ENCODE measurements around the gene MRPL28.

Gene MRPL28

DNA sequence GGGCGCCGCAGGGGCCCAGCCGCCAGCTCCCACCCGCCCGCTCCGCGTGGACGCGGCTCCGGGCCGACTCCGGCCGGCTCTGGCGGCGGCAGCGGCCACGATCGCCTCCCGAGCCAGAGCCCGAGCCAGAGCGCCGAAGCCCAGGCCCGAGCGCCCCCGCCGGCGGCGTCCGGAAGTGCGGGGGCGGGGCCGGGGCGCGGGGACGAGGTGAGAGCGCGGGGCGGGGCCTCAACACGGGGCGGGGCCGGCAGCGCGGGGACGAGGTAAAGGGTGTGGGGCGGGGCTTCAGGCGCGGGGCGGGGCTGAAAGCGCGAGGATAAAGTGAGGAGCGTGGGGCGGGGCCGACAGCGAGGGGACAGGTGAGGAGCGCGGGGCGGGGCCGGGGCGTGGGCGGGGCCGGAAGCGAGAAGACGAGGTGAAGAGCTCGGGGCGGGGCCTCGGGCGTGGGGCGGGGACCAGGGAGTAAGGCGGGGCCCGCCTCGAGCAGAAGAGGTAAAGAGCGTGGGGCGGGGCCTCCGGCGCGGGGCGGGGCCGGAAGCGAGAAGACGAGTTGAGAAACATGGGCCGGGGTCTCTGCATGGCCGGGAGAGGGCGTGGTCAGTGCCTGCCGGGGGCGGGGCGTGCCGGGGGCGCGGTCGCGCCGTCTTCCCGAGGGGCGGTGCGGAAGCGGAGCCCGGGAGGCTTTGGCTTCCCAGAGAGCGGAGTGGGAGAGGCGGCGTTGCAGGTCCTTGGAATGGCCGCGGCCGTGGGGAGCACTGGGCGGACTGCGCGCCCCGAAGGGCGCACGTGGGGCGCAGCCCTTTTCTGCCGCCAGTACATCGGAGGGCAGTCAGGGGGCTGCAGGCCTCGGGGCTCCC lies 17.6 kb downstream of the MRPL28 start, which contains the start of gene AXIN1:
Gene AXIN1 (minus strand): TSS at position 177 of the 857 bp plus-strand sequence. CDS start 5,698 bp downstream, outside the sequence.
- Histone ChIP-seq H4K20me1 (ENCODE audit: control insufficient read depth, insufficient read depth, low read depth, low read length) (peaks cover 5% of the 10 kb centered on the region), H3F3A (ENCODE audit: control insufficient read depth, insufficient read depth) (no peaks in the 10 kb centered on the region), H3K79me2 (ENCODE audit: control insufficient read depth, low read length) (peaks cover 41% of the 10 kb centered on the region), H3K9me3 (ENCODE audit: control insufficient read depth, insufficient read depth, low read length) (no peaks in the 10 kb centered on the region), H3K4me1 (ENCODE audit: control insufficient read depth, low read length) (peaks cover 35% of the 10 kb centered on the region), H3K27me3 (ENCODE audit: control insufficient read depth, low read length) (no peaks in the 10 kb centered on the region), H3K4me3 (ENCODE audit: low read length) (peak within 1 kb of the TSS; percentile 73), H3K27ac (ENCODE audit: low read depth, low read length) (no peak within 1 kb of the TSS), H3K9me2 (replicated peaks; ENCODE audit: control insufficient read depth, low read length) (no peaks in the 10 kb centered on the region), H3K36me3 (ENCODE audit: control insufficient read depth, low read length) (peaks cover 9% of the 10 kb centered on the region), H3K4me2 (ENCODE audit: low read length) (peak within 1 kb of the TSS; percentile 66)
- TF ChIP-seq, protein P1, sequence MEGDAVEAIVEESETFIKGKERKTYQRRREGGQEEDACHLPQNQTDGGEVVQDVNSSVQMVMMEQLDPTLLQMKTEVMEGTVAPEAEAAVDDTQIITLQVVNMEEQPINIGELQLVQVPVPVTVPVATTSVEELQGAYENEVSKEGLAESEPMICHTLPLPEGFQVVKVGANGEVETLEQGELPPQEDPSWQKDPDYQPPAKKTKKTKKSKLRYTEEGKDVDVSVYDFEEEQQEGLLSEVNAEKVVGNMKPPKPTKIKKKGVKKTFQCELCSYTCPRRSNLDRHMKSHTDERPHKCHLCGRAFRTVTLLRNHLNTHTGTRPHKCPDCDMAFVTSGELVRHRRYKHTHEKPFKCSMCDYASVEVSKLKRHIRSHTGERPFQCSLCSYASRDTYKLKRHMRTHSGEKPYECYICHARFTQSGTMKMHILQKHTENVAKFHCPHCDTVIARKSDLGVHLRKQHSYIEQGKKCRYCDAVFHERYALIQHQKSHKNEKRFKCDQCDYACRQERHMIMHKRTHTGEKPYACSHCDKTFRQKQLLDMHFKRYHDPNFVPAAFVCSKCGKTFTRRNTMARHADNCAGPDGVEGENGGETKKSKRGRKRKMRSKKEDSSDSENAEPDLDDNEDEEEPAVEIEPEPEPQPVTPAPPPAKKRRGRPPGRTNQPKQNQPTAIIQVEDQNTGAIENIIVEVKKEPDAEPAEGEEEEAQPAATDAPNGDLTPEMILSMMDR (IDR thresholded peaks at IDR 0.05; ENCODE audit: low read depth, low read length, poor library complexity, severe bottlenecking) = peak; percentile 28
- TF ChIP-seq EZH2phosphoT487 (IDR thresholded peaks at IDR 0.05; ENCODE audit: borderline replicate concordance, low read length) = no peak

DNA sequence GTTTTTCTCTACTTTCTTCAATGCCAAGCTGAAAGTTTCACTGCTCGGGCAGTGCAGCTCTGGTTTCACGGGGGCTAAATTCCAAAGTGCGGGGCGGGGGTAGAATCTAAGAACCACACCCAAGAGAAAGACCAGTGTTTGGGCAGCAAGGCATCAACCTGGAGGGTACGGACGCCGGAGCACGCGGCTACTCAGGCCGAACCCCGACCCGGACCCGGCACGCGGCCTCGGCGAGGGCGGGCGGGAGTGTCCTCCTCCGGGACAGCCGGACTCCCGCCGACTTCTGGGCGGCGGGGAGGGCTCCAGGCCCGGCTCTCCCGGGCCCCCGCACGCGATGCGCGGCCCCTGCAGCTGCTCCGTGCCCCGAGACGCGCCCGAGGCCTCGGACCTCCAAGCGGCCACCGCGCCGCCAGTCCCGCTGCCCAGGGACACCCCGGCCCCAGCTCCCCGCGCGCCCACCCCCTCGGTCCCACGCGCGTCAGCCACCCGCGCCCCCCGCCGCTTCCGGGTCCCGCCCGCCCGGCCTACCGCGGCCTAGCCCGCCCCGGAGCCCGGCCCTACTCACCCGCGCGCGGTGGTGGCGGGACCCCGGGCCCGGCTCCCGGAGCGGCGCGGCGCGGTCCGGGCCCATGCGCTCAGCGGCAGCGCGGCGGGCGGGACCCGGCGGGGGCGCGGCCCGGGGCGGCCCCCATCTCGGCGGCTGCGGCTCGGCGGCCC lies 18.4 kb downstream of the MRPL28 start:
- H3K4me2 ChIP-seq (ENCODE audit: low read length) = peak overlapping the region; percentile 66
- H3K4me3 ChIP-seq (ENCODE audit: low read length) = peak overlapping the region; percentile 73
- no peak overlapping the region for H3K27ac ChIP-seq (ENCODE audit: low read depth, low read length)
- no peaks in the 10 kb centered on the region for H3K27me3 ChIP-seq (ENCODE audit: control insufficient read depth, low read length)
- peaks cover 49% of the 10 kb centered on the region for H3K79me2 ChIP-seq (ENCODE audit: control insufficient read depth, low read length)
- H3K36me3 ChIP-seq (ENCODE audit: control insufficient read depth, low read length) = peaks cover 15% of the 10 kb centered on the region
- no peaks in the 10 kb centered on the region for H3F3A ChIP-seq (ENCODE audit: control insufficient read depth, insufficient read depth)
- TF ChIP-seq EZH2phosphoT487 (IDR thresholded peaks at IDR 0.05; ENCODE audit: borderline replicate concordance, low read length) = no peak
- TF ChIP-seq, protein P1 (IDR thresholded peaks at IDR 0.05; ENCODE audit: low read depth, low read length, poor library complexity, severe bottlenecking) = no peak
- H4K20me1 ChIP-seq (ENCODE audit: control insufficient read depth, insufficient read depth, low read depth, low read length) = peaks cover 5% of the 10 kb centered on the region
- no peaks in the 10 kb centered on the region for H3K9me3 ChIP-seq (ENCODE audit: control insufficient read depth, insufficient read depth, low read length)
- peaks cover 35% of the 10 kb centered on the region for H3K4me1 ChIP-seq (ENCODE audit: control insufficient read depth, low read length)
- H3K9me2 ChIP-seq (replicated peaks; ENCODE audit: control insufficient read depth, low read length) = no peaks in the 10 kb centered on the region

DNA sequence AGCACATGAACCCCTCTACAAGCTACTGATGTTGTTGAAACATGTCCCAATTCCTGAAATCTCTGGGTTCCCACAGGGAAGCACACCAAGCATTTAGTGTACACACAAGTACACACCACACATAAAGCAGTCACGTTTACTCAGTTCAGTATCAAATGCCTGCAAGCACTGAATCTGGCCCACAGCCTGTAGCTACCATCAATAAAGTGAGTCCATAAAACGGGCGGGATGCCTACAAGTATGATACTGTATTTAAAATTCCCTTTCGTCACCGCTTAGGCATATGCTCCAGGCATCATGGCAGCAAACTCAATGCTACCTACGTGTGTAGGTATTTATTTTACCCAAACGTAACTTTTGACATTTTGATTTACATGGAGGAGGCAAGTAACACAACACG lies 20.1 kb downstream of the MRPL28 start:
- Histone ChIP-seq H3K9me3 (ENCODE audit: control insufficient read depth, insufficient read depth, low read length) (no peaks in the 10 kb centered on the region), H4K20me1 (ENCODE audit: control insufficient read depth, insufficient read depth, low read depth, low read length) (peaks cover 5% of the 10 kb centered on the region), H3K36me3 (ENCODE audit: control insufficient read depth, low read length) (peaks cover 31% of the 10 kb centered on the region), H3K27me3 (ENCODE audit: control insufficient read depth, low read length) (no peaks in the 10 kb centered on the region), H3K27ac (ENCODE audit: low read depth, low read length) (no peak overlapping the region), H3K4me2 (ENCODE audit: low read length) (peak overlapping the region; percentile 66; the same call in 1 of the 2 replicates), H3K4me1 (ENCODE audit: control insufficient read depth, low read length) (peaks cover 35% of the 10 kb centered on the region), H3K4me3 (ENCODE audit: low read length) (no peak overlapping the region), H3K9me2 (replicated peaks; ENCODE audit: control insufficient read depth, low read length) (no peaks in the 10 kb centered on the region), H3K79me2 (ENCODE audit: control insufficient read depth, low read length) (peaks cover 67% of the 10 kb centered on the region), H3F3A (ENCODE audit: control insufficient read depth, insufficient read depth) (no peaks in the 10 kb centered on the region)
- no peak for TF ChIP-seq EZH2phosphoT487 (IDR thresholded peaks at IDR 0.05; ENCODE audit: borderline replicate concordance, low read length)
- TF ChIP-seq, protein P1 (IDR thresholded peaks at IDR 0.05; ENCODE audit: low read depth, low read length, poor library complexity, severe bottlenecking) = no peak

Data from DOHH2 (cell line).